Tibial nerve (tissue), 4 donors: ENCODE data around the gene TRIM49C.
"Not testable (repeated sequence)": the region's sequence is repeated elsewhere in the genome, so short reads cannot be mapped to it uniquely, and the experiment has no call there.

Experiments
- CTCF ChIP-seq, 5 experiments: fragments of 200-600 bp in 3 of 5; fragments of 450-650 bp in 2 of 5; sonication (generic) in 3 of 5; IDR thresholded peaks; one replicate each; pipeline ENCODE4 v1.5.1; 2016 to 2019; ENCODE audit warnings: antibody characterized with exemption in 5 of 5, mild to moderate bottlenecking in 3 of 5, moderate library complexity in 2 of 5
- EP300 ChIP-seq, 2 donors: sonication (generic); formaldehyde crosslinking; IDR thresholded peaks; one replicate each; pipeline ENCODE4 v1.6.1; 2017; ENCODE audit warnings: antibody characterized with exemption in 2 of 2, mild to moderate bottlenecking in 1 of 2
- POLR2A ChIP-seq, 2 donors: fragments of 450-650 bp; IDR thresholded peaks; one replicate each; pipeline ENCODE4 v1.6.1; 2017; ENCODE audit warnings: antibody characterized with exemption in 2 of 2, mild to moderate bottlenecking in 2 of 2, moderate library complexity in 2 of 2

- not testable (repeated sequence) for TF ChIP-seq CTCF, POLR2A, EP300 (IDR thresholded peaks at IDR 0.05)
Measured at GRCh38 chr11:90088731-90089130, 57.8 kb downstream of the TRIM49C start.
